KMS-11 (cell line): ENCODE data around the gene RALGPS1.

Source experiments
- H2AFZ ChIP-seq: fragments of 200-600 bp; sonication (generic); 2 replicates; pipeline ENCODE4 v1.6.1; 2016; ENCODE audit warnings: antibody characterized with exemption, mixed run types, low read depth
- H3K27ac ChIP-seq: fragments of 200-600 bp; sonication (generic); 2 replicates; pipeline ENCODE4 v1.6.1; 2016; ENCODE audit warnings: mild to moderate bottlenecking, mixed run types
- H3K27me3 ChIP-seq: fragments of 200-600 bp; sonication (generic); 2 replicates; pipeline ENCODE4 v1.6.1; 2017; ENCODE audit warnings: mild to moderate bottlenecking, low read depth, mixed run types, moderate library complexity; ENCODE audit not compliant: insufficient read depth
- H3K36me3 ChIP-seq: fragments of 200-600 bp; sonication (generic); 2 replicates; pipeline ENCODE4 v1.6.1; 2017; ENCODE audit warnings: mild to moderate bottlenecking, mixed run types; ENCODE audit not compliant: insufficient read depth
- H3K4me1 ChIP-seq: fragments of 200-600 bp; sonication (generic); 2 replicates; pipeline ENCODE4 v1.6.1; 2016; ENCODE audit warnings: mild to moderate bottlenecking, low read depth, mixed run types; ENCODE audit not compliant: poor library complexity, severe bottlenecking
- H3K4me2 ChIP-seq: fragments of 200-600 bp; sonication (generic); 2 replicates; pipeline ENCODE4 v1.7.0; 2016; ENCODE audit warnings: mild to moderate bottlenecking, mixed run types
- H3K4me3 ChIP-seq: fragments of 200-600 bp; sonication (generic); IDR thresholded peaks from 2 replicates; pipeline ENCODE4 v1.6.1; 2017; ENCODE audit warnings: low read depth, low read length, mixed read lengths; ENCODE audit not compliant: insufficient read depth
- H3K79me2 ChIP-seq: fragments of 200-600 bp; sonication (generic); 2 replicates; pipeline ENCODE4 v1.6.1; 2016; ENCODE audit warnings: low read depth, mixed run types; ENCODE audit not compliant: insufficient read depth
- H3K9ac ChIP-seq: fragments of 200-600 bp; sonication (generic); 2 replicates; pipeline ENCODE4 v1.6.1; 2016; ENCODE audit warnings: mild to moderate bottlenecking, mixed run types
- H4K20me1 ChIP-seq: fragments of 200-600 bp; sonication (generic); 2 replicates; pipeline ENCODE4 v1.6.1; 2016; ENCODE audit warnings: mild to moderate bottlenecking, mixed run types; ENCODE audit not compliant: insufficient read depth
- TF ChIP-seq, protein P1 (sequence below): fragments of 200-600 bp; sonication (generic); conservative IDR thresholded peaks from 2 replicates; pipeline ENCODE4 v1.6.1; 2017; ENCODE audit warnings: low read depth, mild to moderate bottlenecking, antibody characterized with exemption, low read length, moderate library complexity, mixed read lengths

RALGPS1 gene

DNA sequence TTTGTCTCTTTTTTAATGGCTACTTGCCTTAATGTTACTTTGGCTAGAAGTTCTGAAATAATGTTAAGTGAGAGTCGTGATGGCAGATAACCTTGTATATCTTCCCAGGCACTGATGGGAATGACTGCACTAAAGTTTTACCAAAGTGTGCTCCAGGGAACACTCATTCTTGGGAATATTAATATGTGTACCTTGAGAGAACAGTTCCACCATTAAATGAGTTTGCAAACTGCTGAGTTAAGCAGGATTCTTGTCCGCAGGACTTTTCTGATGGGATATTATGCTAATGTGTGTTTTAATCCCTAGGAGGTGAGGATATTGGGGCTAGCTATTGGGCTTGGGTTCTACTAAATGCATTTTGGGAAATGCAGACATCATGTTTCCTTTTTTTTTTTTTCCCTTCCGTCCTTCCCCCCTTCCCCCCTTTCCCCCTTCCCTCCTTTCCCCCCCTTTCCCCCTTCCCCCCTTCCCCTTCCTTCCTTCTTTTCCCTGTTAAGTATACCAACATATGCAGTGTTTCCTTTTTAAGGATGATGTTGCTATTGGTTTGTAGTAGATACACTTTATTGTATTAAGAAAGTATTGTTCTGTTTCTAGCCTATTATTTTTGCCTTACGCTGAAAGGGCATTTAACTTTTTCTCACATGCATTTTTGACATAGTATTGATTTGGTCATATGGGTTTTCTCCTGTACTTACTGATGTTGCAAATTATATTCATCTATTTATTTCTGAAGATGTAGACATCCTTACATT is 38.6 kb upstream of the RALGPS1 start:
- no peaks in the 10 kb centered on the region for H3K4me1 ChIP-seq
- H2AFZ ChIP-seq = no peak overlapping the region
- H3K4me3 ChIP-seq = no peak overlapping the region
- no peak overlapping the region for H3K9ac ChIP-seq
- TF ChIP-seq, protein P1, sequence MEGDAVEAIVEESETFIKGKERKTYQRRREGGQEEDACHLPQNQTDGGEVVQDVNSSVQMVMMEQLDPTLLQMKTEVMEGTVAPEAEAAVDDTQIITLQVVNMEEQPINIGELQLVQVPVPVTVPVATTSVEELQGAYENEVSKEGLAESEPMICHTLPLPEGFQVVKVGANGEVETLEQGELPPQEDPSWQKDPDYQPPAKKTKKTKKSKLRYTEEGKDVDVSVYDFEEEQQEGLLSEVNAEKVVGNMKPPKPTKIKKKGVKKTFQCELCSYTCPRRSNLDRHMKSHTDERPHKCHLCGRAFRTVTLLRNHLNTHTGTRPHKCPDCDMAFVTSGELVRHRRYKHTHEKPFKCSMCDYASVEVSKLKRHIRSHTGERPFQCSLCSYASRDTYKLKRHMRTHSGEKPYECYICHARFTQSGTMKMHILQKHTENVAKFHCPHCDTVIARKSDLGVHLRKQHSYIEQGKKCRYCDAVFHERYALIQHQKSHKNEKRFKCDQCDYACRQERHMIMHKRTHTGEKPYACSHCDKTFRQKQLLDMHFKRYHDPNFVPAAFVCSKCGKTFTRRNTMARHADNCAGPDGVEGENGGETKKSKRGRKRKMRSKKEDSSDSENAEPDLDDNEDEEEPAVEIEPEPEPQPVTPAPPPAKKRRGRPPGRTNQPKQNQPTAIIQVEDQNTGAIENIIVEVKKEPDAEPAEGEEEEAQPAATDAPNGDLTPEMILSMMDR = no peak
- no peak overlapping the region for H3K4me2 ChIP-seq
- H4K20me1 ChIP-seq = no peaks in the 10 kb centered on the region; the same call in 1 of the 2 replicates
- H3K36me3 ChIP-seq = no peaks in the 10 kb centered on the region
- no peaks in the 10 kb centered on the region for H3K27me3 ChIP-seq
- no peaks in the 10 kb centered on the region for H3K79me2 ChIP-seq
- H3K27ac ChIP-seq = no peak overlapping the region

DNA sequence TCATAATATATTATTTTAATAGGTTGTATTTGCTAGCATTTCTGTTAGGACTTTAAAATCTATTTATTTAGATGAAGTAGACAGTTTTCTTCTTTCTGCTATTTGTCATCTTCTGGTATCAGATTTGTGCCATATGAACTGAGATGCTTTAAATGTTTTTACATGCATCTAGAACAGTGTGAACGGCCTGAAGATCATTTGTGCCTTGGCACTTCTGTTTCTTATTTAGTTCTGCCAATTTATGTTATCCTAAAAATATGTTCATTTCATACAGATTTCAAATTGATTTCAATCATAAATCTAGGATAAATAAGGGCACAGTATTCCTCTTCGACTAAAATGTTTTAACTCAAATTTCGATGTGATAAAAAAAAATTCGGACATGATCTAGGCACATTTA is 38.1 kb upstream of the RALGPS1 start:
- H3K9ac ChIP-seq = no peak overlapping the region
- TF ChIP-seq, protein P1 = no peak
- no peaks in the 10 kb centered on the region for H3K27me3 ChIP-seq
- H3K79me2 ChIP-seq = no peaks in the 10 kb centered on the region
- H3K27ac ChIP-seq = no peak overlapping the region
- no peaks in the 10 kb centered on the region for H3K4me1 ChIP-seq
- no peaks in the 10 kb centered on the region; the same call in 1 of the 2 replicates for H4K20me1 ChIP-seq
- H2AFZ ChIP-seq = no peak overlapping the region
- no peak overlapping the region for H3K4me3 ChIP-seq
- H3K36me3 ChIP-seq = no peaks in the 10 kb centered on the region
- no peak overlapping the region for H3K4me2 ChIP-seq

DNA sequence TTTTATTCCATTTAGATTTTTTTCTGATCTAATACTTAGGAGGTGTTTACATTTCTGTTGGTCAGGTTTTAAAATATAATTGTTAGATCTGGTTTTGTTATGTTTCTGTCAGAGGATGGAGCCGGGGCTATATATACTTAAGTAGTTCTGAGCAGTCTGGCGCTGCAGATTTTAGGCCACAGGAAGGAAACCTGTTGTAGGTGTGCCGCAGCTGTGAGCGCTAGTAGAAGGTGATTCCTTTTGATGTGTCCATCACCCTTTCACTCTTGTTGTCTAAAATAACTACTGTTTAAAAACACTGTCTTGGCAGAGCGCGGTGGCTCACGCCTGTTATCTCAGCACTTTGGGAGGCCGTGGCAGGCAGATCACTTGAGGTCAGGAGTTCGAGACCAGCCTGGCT is 37.2 kb upstream of the RALGPS1 start:
- Histone ChIP-seq H3K9ac (no peak overlapping the region), H3K79me2 (no peaks in the 10 kb centered on the region), H3K27me3 (no peaks in the 10 kb centered on the region), H3K36me3 (no peaks in the 10 kb centered on the region), H2AFZ (no peak overlapping the region), H4K20me1 (no peaks in the 10 kb centered on the region; the same call in 1 of the 2 replicates), H3K4me2 (no peak overlapping the region), H3K4me3 (no peak overlapping the region), H3K27ac (no peak overlapping the region), H3K4me1 (no peaks in the 10 kb centered on the region)
- TF ChIP-seq, protein P1 = no peak

DNA sequence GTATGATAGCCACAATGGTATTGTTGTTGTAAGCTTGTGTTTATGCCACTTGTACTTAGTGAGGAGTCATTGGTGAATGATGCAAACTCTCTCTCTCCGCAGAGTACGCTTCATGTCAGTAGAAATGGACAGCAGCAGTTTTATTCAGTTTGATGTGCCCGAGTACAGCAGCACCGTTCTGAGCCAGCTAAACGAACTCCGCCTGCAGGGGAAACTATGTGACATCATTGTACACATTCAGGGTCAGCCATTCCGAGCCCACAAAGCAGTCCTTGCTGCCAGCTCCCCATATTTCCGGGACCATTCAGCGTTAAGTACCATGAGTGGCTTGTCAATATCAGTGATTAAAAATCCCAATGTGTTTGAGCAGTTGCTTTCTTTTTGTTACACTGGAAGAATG is 35.3 kb upstream of the RALGPS1 start:
- Histone ChIP-seq H3K4me3 (no peak overlapping the region), H3K79me2 (no peaks in the 10 kb centered on the region), H3K4me2 (no peak overlapping the region), H4K20me1 (no peaks in the 10 kb centered on the region; the same call in 1 of the 2 replicates), H3K27me3 (no peaks in the 10 kb centered on the region), H3K36me3 (no peaks in the 10 kb centered on the region), H3K4me1 (no peaks in the 10 kb centered on the region), H3K9ac (no peak overlapping the region), H2AFZ (no peak overlapping the region), H3K27ac (no peak overlapping the region)
- TF ChIP-seq, protein P1 = no peak
